LNCAP (cell line): Measurements from ENCODE around the gene CXCL12.

Experiments
- TF ChIP-seq, protein P1 (sequence below): fragments of 450-650 bp; IDR thresholded peaks from 2 replicates; pipeline ENCODE4 v1.5.1; 2017; ENCODE audit warnings: mild to moderate bottlenecking

Gene CXCL12

DNA sequence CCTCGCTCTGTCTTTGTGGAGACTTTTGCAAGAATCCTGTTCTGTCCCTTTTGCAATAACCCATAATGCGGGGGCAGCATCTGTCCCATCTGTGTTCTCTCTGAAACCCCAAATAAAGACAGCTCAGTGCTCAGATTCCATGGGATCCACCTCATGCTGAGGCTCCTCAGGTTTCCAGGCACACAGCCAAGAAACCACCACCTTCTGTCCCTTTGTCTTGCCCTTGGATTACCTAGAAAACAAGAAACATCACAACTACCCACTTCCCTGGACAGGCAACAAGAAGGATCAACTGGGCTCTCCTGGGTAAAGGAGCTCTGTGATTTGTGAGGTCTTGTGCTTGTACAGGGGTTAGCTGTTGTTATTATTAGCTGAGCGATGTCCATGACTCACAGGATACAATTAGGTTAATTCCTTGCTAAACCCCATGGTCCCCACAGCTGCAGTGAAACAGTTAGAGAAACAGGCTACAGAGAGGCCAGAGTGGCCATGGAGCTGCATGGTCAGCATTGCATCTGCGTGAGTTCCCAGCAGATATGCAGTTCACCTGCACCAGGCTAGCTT is 50.2 kb downstream of the CXCL12 start:
- TF ChIP-seq, protein P1, sequence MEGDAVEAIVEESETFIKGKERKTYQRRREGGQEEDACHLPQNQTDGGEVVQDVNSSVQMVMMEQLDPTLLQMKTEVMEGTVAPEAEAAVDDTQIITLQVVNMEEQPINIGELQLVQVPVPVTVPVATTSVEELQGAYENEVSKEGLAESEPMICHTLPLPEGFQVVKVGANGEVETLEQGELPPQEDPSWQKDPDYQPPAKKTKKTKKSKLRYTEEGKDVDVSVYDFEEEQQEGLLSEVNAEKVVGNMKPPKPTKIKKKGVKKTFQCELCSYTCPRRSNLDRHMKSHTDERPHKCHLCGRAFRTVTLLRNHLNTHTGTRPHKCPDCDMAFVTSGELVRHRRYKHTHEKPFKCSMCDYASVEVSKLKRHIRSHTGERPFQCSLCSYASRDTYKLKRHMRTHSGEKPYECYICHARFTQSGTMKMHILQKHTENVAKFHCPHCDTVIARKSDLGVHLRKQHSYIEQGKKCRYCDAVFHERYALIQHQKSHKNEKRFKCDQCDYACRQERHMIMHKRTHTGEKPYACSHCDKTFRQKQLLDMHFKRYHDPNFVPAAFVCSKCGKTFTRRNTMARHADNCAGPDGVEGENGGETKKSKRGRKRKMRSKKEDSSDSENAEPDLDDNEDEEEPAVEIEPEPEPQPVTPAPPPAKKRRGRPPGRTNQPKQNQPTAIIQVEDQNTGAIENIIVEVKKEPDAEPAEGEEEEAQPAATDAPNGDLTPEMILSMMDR: no peak

DNA sequence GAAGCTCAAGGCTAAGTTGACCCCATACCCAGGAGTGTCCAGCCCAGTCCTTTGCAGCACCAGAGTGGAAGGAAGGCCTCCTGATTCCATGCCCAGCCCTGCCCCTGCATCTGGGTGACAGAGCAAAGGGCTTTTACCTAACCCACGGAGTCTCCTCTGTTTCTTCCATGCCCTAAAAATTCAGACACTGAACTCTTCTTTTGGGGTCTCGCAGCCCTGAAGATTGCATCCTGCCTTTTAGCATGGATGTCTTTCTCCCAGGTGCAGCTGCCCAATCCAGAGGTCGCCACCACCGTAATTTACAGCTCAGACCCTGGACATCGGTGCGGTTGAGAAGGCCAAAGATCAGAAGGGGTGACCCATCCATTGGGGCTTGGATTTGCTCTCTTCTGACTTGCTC is 50.8 kb downstream of the CXCL12 start:
- TF ChIP-seq, protein P1: no peak

DNA sequence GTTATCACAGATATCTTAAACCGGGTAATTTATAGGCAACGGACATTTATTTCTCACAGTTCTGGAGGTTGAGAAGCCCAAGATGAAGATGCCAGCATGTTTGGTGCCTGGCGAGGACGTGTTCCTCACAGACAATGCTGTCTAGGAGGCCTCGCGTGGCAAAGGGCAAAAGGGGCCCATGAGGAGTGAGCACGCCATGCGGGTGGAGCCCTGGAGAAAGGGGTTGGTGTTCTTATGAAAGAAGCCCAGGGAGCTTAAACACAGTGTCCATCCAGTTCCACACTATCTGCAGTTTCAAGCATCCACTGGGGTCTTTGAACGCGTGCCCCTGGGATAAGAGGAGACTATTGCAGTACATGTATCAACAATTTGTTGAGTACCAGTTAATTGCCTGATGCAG is 51.4 kb downstream of the CXCL12 start:
- TF ChIP-seq, protein P1: no peak

DNA sequence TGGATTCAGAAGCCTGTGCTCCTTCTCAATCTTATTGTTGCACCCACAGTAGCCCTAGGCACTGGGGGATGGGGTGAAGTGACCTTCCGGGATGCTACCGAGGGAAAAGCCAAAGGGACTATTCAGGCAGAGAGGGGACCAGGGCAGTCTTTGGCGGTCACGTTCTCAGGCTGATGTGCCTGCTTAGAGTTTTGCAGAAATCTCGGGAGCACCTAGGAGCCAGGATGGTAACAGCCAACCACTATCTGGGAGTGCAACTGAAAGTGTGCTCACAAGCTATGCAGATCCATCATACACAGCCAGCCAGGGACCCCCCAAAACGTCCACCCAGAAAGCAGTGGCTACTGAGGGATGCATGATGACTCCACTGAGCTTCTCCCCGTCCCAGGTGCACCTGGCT is 52.4 kb downstream of the CXCL12 start:
- TF ChIP-seq, protein P1: no peak

DNA sequence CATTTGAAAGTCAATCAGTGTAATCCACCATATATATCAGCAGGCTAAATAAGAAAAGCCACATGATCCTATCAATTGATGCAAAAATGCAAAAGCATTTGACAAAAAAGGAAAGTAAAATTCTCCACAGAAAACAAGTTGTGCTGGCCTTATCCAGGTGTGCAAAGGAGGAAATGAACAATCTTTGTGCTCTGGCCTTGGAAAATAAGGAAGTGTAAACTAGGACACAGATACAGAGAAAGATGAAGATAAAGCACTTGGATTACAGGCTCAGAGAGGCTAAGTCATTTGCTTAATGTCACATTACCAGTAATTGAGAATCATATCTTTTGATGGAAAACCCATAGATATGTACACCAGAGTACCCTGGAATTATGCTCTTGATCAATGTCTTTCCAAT is 54.5 kb downstream of the CXCL12 start:
- TF ChIP-seq, protein P1: no peak

DNA sequence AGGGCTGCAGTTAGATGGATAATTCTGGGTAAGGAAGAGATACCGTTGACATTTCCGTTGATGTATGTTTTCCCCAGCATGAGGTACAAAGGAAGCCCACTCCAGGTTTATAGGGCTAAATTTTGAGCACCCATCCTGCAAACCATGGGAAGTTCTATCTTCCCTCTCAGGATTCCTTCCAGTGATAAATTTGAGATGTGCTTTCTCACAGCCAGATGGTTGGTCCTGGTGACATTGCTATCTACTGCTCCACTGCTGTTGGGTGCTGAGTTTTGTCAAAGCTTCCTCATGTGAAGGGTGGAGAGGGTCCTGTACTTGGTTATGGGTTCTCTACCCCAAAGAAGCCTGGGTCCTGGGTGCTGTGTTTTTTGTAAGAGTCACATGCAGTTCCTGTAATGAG is 57.4 kb downstream of the CXCL12 start:
- TF ChIP-seq, protein P1: no peak
